Measurements from ENCODE around the gene KCNE5. TPM values are rescaled to one million over a fixed set of nuclear protein-coding genes. Genes with fewer than 3 reads are reported as not detected.
"Not testable (repeated sequence)": the region's sequence is repeated elsewhere in the genome, so short reads cannot be mapped to it uniquely, and the experiment has no call there.

Gene KCNE5
- total and polyA plus RNA-seq, 9 of the 15 experiments (the other 6 are each of a cell fraction or from before 2014, with no cell fraction given): 0.08 to 0.38 (median 0.21) TPM; not detected in 1

DNA sequence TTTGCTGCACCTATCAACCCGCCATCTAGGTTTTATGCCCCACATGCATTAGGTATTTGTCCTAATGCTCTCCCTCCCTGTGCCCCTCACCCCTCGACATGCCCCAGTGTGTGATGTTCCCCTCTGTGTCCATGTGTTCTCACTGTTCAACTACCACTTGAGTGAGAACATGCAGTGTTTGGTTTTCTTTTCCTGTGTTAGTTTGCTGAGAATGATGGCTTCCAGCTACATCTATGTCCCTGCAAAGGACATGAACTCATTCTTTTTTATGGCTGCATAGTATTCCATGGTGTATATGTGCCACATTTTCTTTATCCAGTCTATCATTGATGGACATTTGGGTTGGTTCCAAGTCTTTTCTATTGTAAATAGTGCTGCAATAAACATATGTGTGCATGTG is 12.5 kb upstream of the KCNE5 start:
- H3K9me3 ChIP-seq (replicated peaks; ENCODE audit: control insufficient read depth, insufficient read depth, low read depth, low read length); BruUV-seq (replicated peaks); H3K79me2 ChIP-seq (ENCODE audit: control insufficient read depth, insufficient read depth, low read length); FAIRE-seq; H3K27ac ChIP-seq (ENCODE audit: extremely low read depth, low read depth, low read length); H3K27me3 ChIP-seq (ENCODE audit: control insufficient read depth in 2 of 2, insufficient read depth in 2 of 2, low read length in 2 of 2); CTCF ChIA-PET (ENCODE audit: low intra/inter-chr PET ratio); H3K4me2 ChIP-seq (ENCODE audit: insufficient read depth, low read length); ATAC-seq; H3K9ac ChIP-seq (ENCODE audit: insufficient read depth in 1 of 2, low read depth in 2 of 2, low read length in 2 of 2); H3K4me1 ChIP-seq (replicated peaks in 1 of 2; ENCODE audit: control insufficient read depth in 2 of 2, insufficient read depth in 2 of 2, low read length in 2 of 2); H2AFZ ChIP-seq (ENCODE audit: low read depth, low read length); DNase-seq (ENCODE audit: extremely low read depth in 1 of 4, low spot score in 3 of 4); H3K4me3 ChIP-seq; H3K9me1 ChIP-seq (ENCODE audit: control insufficient read depth, insufficient read depth, low read length); H3K36me3 ChIP-seq (ENCODE audit: control insufficient read depth, insufficient read depth, low read length); POLR2A ChIA-PET; H4K20me1 ChIP-seq (replicated peaks; ENCODE audit: control insufficient read depth, insufficient read depth, low read length): not testable (repeated sequence)
- in situ Hi-C loops (cut with MboI): loop anchor here (10.0 kb wide), 1 partner anchor 153 kb away; the partner anchor contains the start of gene GUCY2F
- peak; percentile 63 for TF ChIP-seq ZNF146 (CRISPR knock-in tag; IDR thresholded peaks at IDR 0.05; ENCODE audit: unreplicated experiment)
- 60% methylated on average over 1 of the region's 2 CpGs for WGBS (ENCODE audit: insufficient coverage, low coverage, missing lambda C conversion rate)
- intact Hi-C loops (cut with micrococcal nuclease): loop anchor here (5.0 kb wide), 1 partner anchor 250 kb away; no protein-coding TSS in a partner anchor

DNA sequence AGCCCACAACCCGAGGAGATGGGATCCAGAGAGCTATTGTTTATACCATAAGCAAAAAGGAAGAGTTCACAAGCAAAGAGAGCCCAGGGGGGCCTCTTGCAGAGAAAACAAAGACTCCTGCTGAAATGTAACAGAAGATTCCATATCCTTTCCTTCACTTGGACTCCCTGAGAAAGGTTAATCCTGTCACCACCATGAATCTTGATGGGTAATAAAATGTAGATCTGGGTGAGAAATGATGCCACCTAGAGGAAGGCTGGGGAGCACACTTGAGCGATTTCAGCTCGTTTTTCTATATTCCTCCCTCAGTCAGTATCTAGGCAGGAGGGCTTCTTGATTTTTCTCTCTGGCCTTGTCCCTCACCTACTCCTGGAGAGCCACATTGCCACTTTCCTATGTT is 10.2 kb upstream of the KCNE5 start:
- TF ChIP-seq, protein P1, sequence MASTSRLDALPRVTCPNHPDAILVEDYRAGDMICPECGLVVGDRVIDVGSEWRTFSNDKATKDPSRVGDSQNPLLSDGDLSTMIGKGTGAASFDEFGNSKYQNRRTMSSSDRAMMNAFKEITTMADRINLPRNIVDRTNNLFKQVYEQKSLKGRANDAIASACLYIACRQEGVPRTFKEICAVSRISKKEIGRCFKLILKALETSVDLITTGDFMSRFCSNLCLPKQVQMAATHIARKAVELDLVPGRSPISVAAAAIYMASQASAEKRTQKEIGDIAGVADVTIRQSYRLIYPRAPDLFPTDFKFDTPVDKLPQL (IDR thresholded peaks at IDR 0.05; ENCODE audit: extremely low read depth, insufficient read length): no peak
- TF ChIP-seq, protein P2, sequence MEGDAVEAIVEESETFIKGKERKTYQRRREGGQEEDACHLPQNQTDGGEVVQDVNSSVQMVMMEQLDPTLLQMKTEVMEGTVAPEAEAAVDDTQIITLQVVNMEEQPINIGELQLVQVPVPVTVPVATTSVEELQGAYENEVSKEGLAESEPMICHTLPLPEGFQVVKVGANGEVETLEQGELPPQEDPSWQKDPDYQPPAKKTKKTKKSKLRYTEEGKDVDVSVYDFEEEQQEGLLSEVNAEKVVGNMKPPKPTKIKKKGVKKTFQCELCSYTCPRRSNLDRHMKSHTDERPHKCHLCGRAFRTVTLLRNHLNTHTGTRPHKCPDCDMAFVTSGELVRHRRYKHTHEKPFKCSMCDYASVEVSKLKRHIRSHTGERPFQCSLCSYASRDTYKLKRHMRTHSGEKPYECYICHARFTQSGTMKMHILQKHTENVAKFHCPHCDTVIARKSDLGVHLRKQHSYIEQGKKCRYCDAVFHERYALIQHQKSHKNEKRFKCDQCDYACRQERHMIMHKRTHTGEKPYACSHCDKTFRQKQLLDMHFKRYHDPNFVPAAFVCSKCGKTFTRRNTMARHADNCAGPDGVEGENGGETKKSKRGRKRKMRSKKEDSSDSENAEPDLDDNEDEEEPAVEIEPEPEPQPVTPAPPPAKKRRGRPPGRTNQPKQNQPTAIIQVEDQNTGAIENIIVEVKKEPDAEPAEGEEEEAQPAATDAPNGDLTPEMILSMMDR (IDR thresholded peaks at IDR 0.05 in 2 of 3, conservative IDR thresholded peaks at IDR 0.05 in 1 of 3; ENCODE audit: insufficient read depth in 2 of 3, low read depth in 1 of 3, low read length in 3 of 3): peak; percentile 51 to 64 (median 57); a peak in 5 of 6 replicates
- H3K4me1 ChIP-seq (replicated peaks in 1 of 2; ENCODE audit: control insufficient read depth in 2 of 2, insufficient read depth in 2 of 2, low read length in 2 of 2): no peaks in the 10 kb centered on the region
- POLR2A ChIA-PET: no interaction called here
- no peaks in the 10 kb centered on the region for H3K9me3 ChIP-seq (replicated peaks; ENCODE audit: control insufficient read depth, insufficient read depth, low read depth, low read length)
- ATAC-seq: peak; percentile 85
- no peak overlapping the region for H3K27ac ChIP-seq (ENCODE audit: extremely low read depth, low read depth, low read length)
- no peaks in the 10 kb centered on the region for H3K79me2 ChIP-seq (ENCODE audit: control insufficient read depth, insufficient read depth, low read length)
- H3K9me1 ChIP-seq (ENCODE audit: control insufficient read depth, insufficient read depth, low read length): no peaks in the 10 kb centered on the region
- 7% methylated on average over 3 of the region's 3 CpGs for WGBS (ENCODE audit: insufficient coverage, low coverage, missing lambda C conversion rate)
- FAIRE-seq: peak; percentile 81
- DNase-seq (ENCODE audit: extremely low read depth in 1 of 4, low spot score in 3 of 4): peak; percentile 20 to 34 (median 24)
- no peak overlapping the region for H2AFZ ChIP-seq (ENCODE audit: low read depth, low read length)
- H3K9ac ChIP-seq (ENCODE audit: insufficient read depth in 1 of 2, low read depth in 2 of 2, low read length in 2 of 2): no peak overlapping the region
- no peak overlapping the region for H3K4me2 ChIP-seq (ENCODE audit: insufficient read depth, low read length)
- no TSS peak for BruUV-seq (replicated peaks)
- CTCF ChIA-PET (ENCODE audit: low intra/inter-chr PET ratio): interaction anchor here (2.1 kb wide), 1 partner anchor 149 kb away, joined by 15 read pairs; no protein-coding TSS in a partner anchor
- H3K4me3 ChIP-seq: no peak overlapping the region
- intact Hi-C loops (cut with micrococcal nuclease) (loop anchor here (5.0 kb wide), 1 partner anchor 252 kb away; no protein-coding TSS in a partner anchor), in situ Hi-C loops (cut with MboI) (loop anchor here (10.0 kb wide), 1 partner anchor 150 kb away; the partner anchor contains the start of gene GUCY2F)
- H4K20me1 ChIP-seq (replicated peaks; ENCODE audit: control insufficient read depth, insufficient read depth, low read length): no peaks in the 10 kb centered on the region
- no peaks in the 10 kb centered on the region for H3K27me3 ChIP-seq (ENCODE audit: control insufficient read depth in 2 of 2, insufficient read depth in 2 of 2, low read length in 2 of 2)
- no peaks in the 10 kb centered on the region for H3K36me3 ChIP-seq (ENCODE audit: control insufficient read depth, insufficient read depth, low read length)

Data from K562 (cell line).